ENCODE measurements around the gene MIEN1. TPM values are rescaled to one million over a fixed set of nuclear protein-coding genes. Genes with fewer than 3 reads are reported as not detected.
"Not testable (repeated sequence)": the region's sequence is repeated elsewhere in the genome, so short reads cannot be mapped to it uniquely, and the experiment has no call there.

MIEN1 gene
- total and polyA plus RNA-seq, 2 donors = 56.4 to 84.3 TPM

DNA sequence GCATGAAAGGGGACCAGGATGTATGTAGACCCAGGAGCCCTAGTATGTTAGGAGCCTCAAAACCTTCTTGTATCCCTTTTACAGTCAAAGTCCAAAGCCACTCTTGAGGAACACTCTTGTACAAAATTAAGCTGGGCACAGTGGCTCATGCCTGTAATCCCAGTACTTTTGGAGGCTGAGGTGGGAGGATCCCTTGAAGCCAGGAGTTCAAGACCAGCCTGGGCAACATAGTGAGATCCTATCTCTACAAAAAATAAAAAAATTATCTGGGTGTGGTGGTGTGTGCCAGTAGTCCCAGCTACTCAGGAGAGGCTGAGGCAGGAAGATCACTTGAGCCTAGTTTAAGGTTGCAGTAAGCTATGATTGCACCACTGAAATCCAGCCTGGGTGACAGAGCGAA lies 4.4 kb downstream of the MIEN1 start:
- H3K27me3 ChIP-seq (ENCODE audit: control insufficient read depth in 2 of 2, insufficient read depth in 1 of 2, low read length in 1 of 2) = not testable (repeated sequence)
- H3K36me3 ChIP-seq (ENCODE audit: control insufficient read depth in 2 of 2, insufficient read depth in 2 of 2, low read length in 1 of 2) = peaks cover 31 to 36% of the 10 kb centered on the region in 2 donors

DNA sequence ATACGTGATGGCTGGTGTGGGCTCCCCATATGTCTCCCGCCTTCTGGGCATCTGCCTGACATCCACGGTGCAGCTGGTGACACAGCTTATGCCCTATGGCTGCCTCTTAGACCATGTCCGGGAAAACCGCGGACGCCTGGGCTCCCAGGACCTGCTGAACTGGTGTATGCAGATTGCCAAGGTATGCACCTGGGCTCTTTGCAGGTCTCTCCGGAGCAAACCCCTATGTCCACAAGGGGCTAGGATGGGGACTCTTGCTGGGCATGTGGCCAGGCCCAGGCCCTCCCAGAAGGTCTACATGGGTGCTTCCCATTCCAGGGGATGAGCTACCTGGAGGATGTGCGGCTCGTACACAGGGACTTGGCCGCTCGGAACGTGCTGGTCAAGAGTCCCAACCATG lies 5.6 kb downstream of the MIEN1 start:
- Histone ChIP-seq H3K27me3 (ENCODE audit: control insufficient read depth in 2 of 2, insufficient read depth in 1 of 2, low read length in 1 of 2) (no peaks in the 10 kb centered on the region), H3K9me3 (ENCODE audit: control insufficient read depth in 2 of 2, insufficient read depth in 1 of 2, low read length in 1 of 2) (no peaks in the 10 kb centered on the region), H3K4me3 (ENCODE audit: low read length in 2 of 2) (no peak overlapping the region), H3K36me3 (ENCODE audit: control insufficient read depth in 2 of 2, insufficient read depth in 2 of 2, low read length in 1 of 2) (peaks cover 31 to 36% of the 10 kb centered on the region in 2 donors), H3K27ac (ENCODE audit: low read depth in 1 of 2, low read length in 1 of 2) (no peak overlapping the region), H3K4me1 (ENCODE audit: control insufficient read depth in 2 of 2, insufficient read depth in 2 of 2, low read length in 2 of 2) (peaks cover 5 to 10% of the 10 kb centered on the region in 2 donors)
- DNase-seq (ENCODE audit: low read depth in 6 of 9, low spot score in 9 of 9) = no peak
- WGBS = 98% methylated on average over 13 of the region's 13 CpGs

More for the DNA sequence above, 4.4 kb downstream of the MIEN1 start:
- WGBS = 96% methylated on average over 1 of the region's 1 CpG
- not testable (repeated sequence) for H3K27ac ChIP-seq (ENCODE audit: low read depth in 1 of 2, low read length in 1 of 2); H3K9me3 ChIP-seq (ENCODE audit: control insufficient read depth in 2 of 2, insufficient read depth in 1 of 2, low read length in 1 of 2); DNase-seq (ENCODE audit: low read depth in 6 of 9, low spot score in 9 of 9); H3K4me3 ChIP-seq (ENCODE audit: low read length in 2 of 2)
- H3K4me1 ChIP-seq (ENCODE audit: control insufficient read depth in 2 of 2, insufficient read depth in 2 of 2, low read length in 2 of 2) = peaks cover 9 to 14% of the 10 kb centered on the region in 2 donors

DNA sequence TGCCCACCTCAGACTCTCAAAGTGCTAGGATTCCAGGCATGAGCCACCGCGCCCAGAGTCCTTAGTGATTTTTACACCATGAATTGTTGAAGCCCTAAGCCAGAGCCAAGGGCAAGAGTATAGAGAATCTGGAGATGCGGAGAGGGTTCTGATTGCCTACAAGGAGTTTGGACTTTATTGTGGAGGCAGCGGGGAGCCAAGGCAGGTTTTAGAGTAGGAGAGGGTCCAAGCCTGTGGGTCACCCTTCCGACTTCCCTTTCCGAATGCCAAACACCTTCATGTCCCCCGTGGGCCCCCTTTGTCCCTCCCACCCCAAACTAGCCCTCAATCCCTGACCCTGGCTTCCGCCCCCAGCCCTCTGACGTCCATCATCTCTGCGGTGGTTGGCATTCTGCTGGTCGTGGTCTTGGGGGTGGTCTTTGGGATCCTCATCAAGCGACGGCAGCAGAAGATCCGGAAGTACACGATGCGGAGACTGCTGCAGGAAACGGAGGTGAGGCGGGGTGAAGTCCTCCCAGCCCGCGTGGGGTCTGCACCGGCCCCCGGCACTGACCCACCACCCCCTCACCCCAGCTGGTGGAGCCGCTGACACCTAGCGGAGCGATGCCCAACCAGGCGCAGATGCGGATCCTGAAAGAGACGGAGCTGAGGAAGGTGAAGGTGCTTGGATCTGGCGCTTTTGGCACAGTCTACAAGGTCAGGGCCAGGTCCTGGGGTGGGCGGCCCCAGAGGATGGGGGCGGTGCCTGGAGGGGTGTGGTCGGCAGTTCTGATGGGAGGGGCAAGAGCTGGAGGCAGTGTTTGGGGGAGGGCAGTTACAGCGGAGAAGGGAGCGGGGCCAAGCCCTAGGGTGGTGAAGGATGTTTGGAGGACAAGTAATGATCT lies 7.1 kb downstream of the MIEN1 start:
- H3K4me1 ChIP-seq (ENCODE audit: control insufficient read depth in 2 of 2, insufficient read depth in 2 of 2, low read length in 2 of 2) = no peaks in the 10 kb centered on the region
- no peak for DNase-seq (ENCODE audit: low read depth in 6 of 9, low spot score in 9 of 9)
- H3K4me3 ChIP-seq (ENCODE audit: low read length in 2 of 2) = no peak overlapping the region
- H3K36me3 ChIP-seq (ENCODE audit: control insufficient read depth in 2 of 2, insufficient read depth in 2 of 2, low read length in 1 of 2) = peaks cover 19 to 25% of the 10 kb centered on the region in 2 donors
- 92% methylated on average over 34 of the region's 34 CpGs for WGBS
- no peak overlapping the region for H3K27ac ChIP-seq (ENCODE audit: low read depth in 1 of 2, low read length in 1 of 2)
- no peaks in the 10 kb centered on the region for H3K27me3 ChIP-seq (ENCODE audit: control insufficient read depth in 2 of 2, insufficient read depth in 1 of 2, low read length in 1 of 2)
- H3K9me3 ChIP-seq (ENCODE audit: control insufficient read depth in 2 of 2, insufficient read depth in 1 of 2, low read length in 1 of 2) = no peaks in the 10 kb centered on the region

DNA sequence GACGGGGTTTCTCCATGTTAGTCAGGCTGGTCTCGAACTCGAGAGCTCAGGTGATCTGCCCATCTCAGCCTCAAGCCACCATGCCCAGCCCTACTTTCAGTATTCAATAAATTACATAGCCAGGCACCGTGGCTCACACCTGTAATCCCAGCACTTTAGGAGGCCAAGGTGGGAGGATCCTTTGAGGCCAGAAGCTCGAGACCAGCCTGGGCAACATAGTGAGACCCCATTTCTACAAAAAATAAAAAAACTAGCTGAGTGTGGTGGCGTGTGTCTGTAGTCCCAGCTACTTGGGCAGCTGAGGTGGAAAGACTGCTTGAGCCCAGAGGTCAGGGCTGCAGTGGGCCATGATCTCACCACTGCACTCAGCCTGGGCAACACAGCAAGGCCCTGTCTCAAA lies 8.2 kb downstream of the MIEN1 start:
- 96% methylated on average over 6 of the region's 6 CpGs for WGBS
- DNase-seq (ENCODE audit: low read depth in 6 of 9, low spot score in 9 of 9) = no peak
- no peak overlapping the region for H3K27ac ChIP-seq (ENCODE audit: low read depth in 1 of 2, low read length in 1 of 2)
- H3K9me3 ChIP-seq (ENCODE audit: control insufficient read depth in 2 of 2, insufficient read depth in 1 of 2, low read length in 1 of 2) = no peaks in the 10 kb centered on the region
- peaks cover 8 to 14% of the 10 kb centered on the region in 2 donors for H3K36me3 ChIP-seq (ENCODE audit: control insufficient read depth in 2 of 2, insufficient read depth in 2 of 2, low read length in 1 of 2)
- H3K4me3 ChIP-seq (ENCODE audit: low read length in 2 of 2) = no peak overlapping the region
- H3K27me3 ChIP-seq (ENCODE audit: control insufficient read depth in 2 of 2, insufficient read depth in 1 of 2, low read length in 1 of 2) = no peaks in the 10 kb centered on the region
- H3K4me1 ChIP-seq (ENCODE audit: control insufficient read depth in 2 of 2, insufficient read depth in 2 of 2, low read length in 2 of 2) = no peaks in the 10 kb centered on the region

DNA sequence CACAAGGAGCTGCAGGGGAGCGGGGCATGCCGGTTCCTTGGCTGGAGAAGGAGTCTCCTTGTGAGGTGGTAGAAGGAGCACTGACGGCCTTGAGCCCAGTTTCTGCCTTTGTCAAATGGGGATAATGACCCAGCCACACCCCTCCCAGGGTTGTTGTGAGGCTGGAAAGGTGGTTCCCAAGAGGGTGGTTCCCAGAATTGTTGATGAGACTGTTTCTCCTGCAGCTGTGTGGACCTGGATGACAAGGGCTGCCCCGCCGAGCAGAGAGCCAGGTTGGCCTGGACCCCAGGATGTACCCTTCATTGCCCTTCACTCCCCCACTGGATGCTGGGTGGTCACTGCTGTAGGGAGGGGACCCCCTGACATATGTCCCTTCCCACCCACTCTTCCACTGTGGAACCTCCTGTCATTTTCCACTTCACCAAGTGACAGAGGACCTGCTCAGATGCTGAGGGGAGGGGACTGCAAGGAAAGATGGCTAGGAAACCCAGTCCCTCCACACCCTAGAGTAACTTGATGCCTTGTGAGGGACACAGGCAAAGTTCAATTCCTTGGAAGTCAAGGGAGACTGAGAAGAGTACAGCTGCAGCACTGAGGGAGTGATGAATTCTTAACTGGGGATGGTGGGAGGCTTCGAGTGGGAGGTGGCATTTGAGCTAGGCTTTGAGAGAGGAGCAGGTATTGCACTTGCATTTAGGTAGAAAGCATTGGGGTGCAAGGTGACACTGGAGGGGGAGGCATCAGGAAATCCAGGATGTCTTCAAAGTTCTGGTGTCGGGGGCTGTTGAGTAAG lies 10.6 kb downstream of the MIEN1 start:
- Histone ChIP-seq H3K27ac (ENCODE audit: low read depth in 1 of 2, low read length in 1 of 2) (no peak overlapping the region), H3K4me1 (ENCODE audit: control insufficient read depth in 2 of 2, insufficient read depth in 2 of 2, low read length in 2 of 2) (no peaks in the 10 kb centered on the region), H3K36me3 (ENCODE audit: control insufficient read depth in 2 of 2, insufficient read depth in 2 of 2, low read length in 1 of 2) (no peaks in the 10 kb centered on the region), H3K27me3 (ENCODE audit: control insufficient read depth in 2 of 2, insufficient read depth in 1 of 2, low read length in 1 of 2) (no peaks in the 10 kb centered on the region), H3K4me3 (ENCODE audit: low read length in 2 of 2) (no peak overlapping the region), H3K9me3 (ENCODE audit: control insufficient read depth in 2 of 2, insufficient read depth in 1 of 2, low read length in 1 of 2) (no peaks in the 10 kb centered on the region)
- no peak for DNase-seq (ENCODE audit: low read depth in 6 of 9, low spot score in 9 of 9)
- 97% methylated on average over 7 of the region's 7 CpGs for WGBS

DNA sequence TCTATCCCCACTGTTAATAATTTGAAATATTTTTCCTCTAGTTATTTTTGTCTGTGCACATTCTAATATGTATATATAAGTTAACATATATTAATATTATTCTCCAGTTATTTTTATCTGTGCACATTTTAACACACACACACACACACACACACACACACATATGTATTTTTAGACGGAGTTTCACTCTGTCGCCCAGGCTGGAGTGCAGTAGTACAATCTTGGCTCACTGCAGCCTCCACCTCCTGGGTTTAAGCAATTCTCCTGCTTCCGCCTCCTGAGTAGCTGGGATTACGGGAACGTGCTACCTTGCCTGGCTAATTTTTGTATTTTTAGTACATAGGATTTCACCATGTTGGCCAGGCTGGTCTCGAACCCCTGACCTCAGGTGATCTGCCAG lies 12.7 kb downstream of the MIEN1 start:
- no peak overlapping the region for H3K4me3 ChIP-seq (ENCODE audit: low read length in 2 of 2)
- H3K27me3 ChIP-seq (ENCODE audit: control insufficient read depth in 2 of 2, insufficient read depth in 1 of 2, low read length in 1 of 2) = no peaks in the 10 kb centered on the region
- H3K4me1 ChIP-seq (ENCODE audit: control insufficient read depth in 2 of 2, insufficient read depth in 2 of 2, low read length in 2 of 2) = no peaks in the 10 kb centered on the region
- no peak overlapping the region for H3K27ac ChIP-seq (ENCODE audit: low read depth in 1 of 2, low read length in 1 of 2)
- H3K9me3 ChIP-seq (ENCODE audit: control insufficient read depth in 2 of 2, insufficient read depth in 1 of 2, low read length in 1 of 2) = no peaks in the 10 kb centered on the region
- 97% methylated on average over 6 of the region's 6 CpGs for WGBS
- no peaks in the 10 kb centered on the region for H3K36me3 ChIP-seq (ENCODE audit: control insufficient read depth in 2 of 2, insufficient read depth in 2 of 2, low read length in 1 of 2)
- DNase-seq (ENCODE audit: low read depth in 6 of 9, low spot score in 9 of 9) = no peak

DNA sequence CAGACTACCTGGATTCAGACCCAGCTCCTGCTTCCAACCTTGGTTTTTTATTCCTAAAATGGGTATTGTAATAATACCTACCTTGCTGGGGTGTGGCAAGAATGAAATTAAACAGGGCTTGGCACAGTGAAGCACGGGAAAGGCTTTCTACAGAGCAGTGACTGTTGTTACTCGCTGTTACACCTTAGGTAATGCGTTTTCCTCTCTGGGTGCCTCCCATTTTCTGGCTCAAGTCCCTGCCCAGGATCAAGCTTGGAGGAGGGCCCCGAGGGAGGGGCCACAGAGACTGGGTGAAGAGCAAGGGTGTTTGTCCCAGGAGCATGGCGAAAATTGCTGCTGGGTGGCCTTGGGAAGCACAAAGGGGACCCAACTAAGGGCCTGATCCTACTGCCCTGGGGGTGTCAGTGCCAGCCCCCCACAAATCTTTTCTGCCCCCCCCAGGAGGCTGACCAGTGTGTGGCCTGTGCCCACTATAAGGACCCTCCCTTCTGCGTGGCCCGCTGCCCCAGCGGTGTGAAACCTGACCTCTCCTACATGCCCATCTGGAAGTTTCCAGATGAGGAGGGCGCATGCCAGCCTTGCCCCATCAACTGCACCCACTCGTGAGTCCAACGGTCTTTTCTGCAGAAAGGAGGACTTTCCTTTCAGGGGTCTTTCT lies 13.3 kb downstream of the MIEN1 start:
- Histone ChIP-seq H3K4me1 (ENCODE audit: control insufficient read depth in 2 of 2, insufficient read depth in 2 of 2, low read length in 2 of 2) (no peaks in the 10 kb centered on the region), H3K36me3 (ENCODE audit: control insufficient read depth in 2 of 2, insufficient read depth in 2 of 2, low read length in 1 of 2) (no peaks in the 10 kb centered on the region), H3K9me3 (ENCODE audit: control insufficient read depth in 2 of 2, insufficient read depth in 1 of 2, low read length in 1 of 2) (no peaks in the 10 kb centered on the region), H3K4me3 (ENCODE audit: low read length in 2 of 2) (no peak overlapping the region), H3K27me3 (ENCODE audit: control insufficient read depth in 2 of 2, insufficient read depth in 1 of 2, low read length in 1 of 2) (no peaks in the 10 kb centered on the region), H3K27ac (ENCODE audit: low read depth in 1 of 2, low read length in 1 of 2) (no peak overlapping the region)
- WGBS = 97% methylated on average over 11 of the region's 11 CpGs
- DNase-seq (ENCODE audit: low read depth in 6 of 9, low spot score in 9 of 9) = no peak

DNA sequence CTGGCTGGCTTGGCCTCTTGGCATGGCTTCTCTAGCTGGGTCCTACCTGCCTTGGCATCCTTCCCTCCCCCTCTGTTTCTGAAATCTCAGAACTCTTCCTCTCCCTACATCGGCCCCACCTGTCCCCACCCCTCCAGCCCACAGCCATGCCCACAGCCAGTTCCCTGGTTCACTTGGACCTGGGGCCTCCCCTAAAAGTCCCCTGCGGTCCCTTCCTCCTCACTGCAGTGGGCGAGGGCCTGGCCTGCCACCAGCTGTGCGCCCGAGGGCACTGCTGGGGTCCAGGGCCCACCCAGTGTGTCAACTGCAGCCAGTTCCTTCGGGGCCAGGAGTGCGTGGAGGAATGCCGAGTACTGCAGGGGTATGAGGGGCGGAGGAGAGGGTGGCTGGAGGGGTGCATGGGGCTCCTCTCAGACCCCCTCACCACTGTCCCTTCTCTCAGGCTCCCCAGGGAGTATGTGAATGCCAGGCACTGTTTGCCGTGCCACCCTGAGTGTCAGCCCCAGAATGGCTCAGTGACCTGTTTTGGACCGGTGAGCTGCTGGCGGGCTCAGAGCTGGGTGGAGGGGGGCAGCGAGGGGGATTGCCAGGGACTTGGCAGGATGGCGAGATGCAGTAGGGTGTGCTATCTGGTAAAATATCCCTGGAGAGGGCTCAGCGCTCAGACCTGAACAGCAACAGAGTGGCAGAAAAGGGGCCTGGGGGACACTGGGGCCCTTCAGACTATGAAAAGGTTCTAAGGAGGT lies 14.1 kb downstream of the MIEN1 start:
- Histone ChIP-seq H3K4me3 (ENCODE audit: low read length in 2 of 2) (no peak overlapping the region), H3K36me3 (ENCODE audit: control insufficient read depth in 2 of 2, insufficient read depth in 2 of 2, low read length in 1 of 2) (no peaks in the 10 kb centered on the region), H3K27ac (ENCODE audit: low read depth in 1 of 2, low read length in 1 of 2) (no peak overlapping the region), H3K9me3 (ENCODE audit: control insufficient read depth in 2 of 2, insufficient read depth in 1 of 2, low read length in 1 of 2) (no peaks in the 10 kb centered on the region), H3K27me3 (ENCODE audit: control insufficient read depth in 2 of 2, insufficient read depth in 1 of 2, low read length in 1 of 2) (no peaks in the 10 kb centered on the region), H3K4me1 (ENCODE audit: control insufficient read depth in 2 of 2, insufficient read depth in 2 of 2, low read length in 2 of 2) (no peaks in the 10 kb centered on the region)
- WGBS = 98% methylated on average over 15 of the region's 15 CpGs
- no peak for DNase-seq (ENCODE audit: low read depth in 6 of 9, low spot score in 9 of 9)

Data from thymus (tissue), 11 donors.